HG03558 (cell line): Measurements from ENCODE around the gene ELMOD3.
"Not testable (repeated sequence)": the region's sequence is repeated elsewhere in the genome, so short reads cannot be mapped to it uniquely, and the experiment has no call there.

Source experiments
- ATAC-seq: cut with Tn5 transposase; IDR thresholded peaks from one replicate; pipeline ENCODE4 v1.9.1; 2021; ENCODE audit warnings: moderate number of reproducible peaks; ENCODE audit not compliant: unreplicated experiment; ENCODE audit errors: extremely low read depth

The ELMOD3 gene

GRCh38 chr2:85327822-85328617 lies 26.5 kb upstream of the ELMOD3 start, which contains the start of gene TGOLN2:
TSS of gene TGOLN2 (minus strand) at chr2:85327989. CDS start at chr2:85327962, 27 bp downstream.
- ATAC-seq: peak; percentile 54

GRCh38 chr2:85329181-85329651 lies 25.4 kb upstream of the ELMOD3 start:
- ATAC-seq: no peak

- not testable (repeated sequence) for ATAC-seq
Observed at GRCh38 chr2:85329701-85330100, 24.9 kb upstream of the ELMOD3 start.

GRCh38 chr2:85330839-85331636 lies 23.5 kb upstream of the ELMOD3 start:
- ATAC-seq: no peak

- not testable (repeated sequence) for ATAC-seq
Observed at GRCh38 chr2:85333877-85334276, 20.7 kb upstream of the ELMOD3 start.

GRCh38 chr2:85334928-85335327 lies 19.6 kb upstream of the ELMOD3 start:
- ATAC-seq: no peak

GRCh38 chr2:85340034-85340892 lies 14.3 kb upstream of the ELMOD3 start:
- no peak for ATAC-seq

GRCh38 chr2:85341269-85342029 lies 13.1 kb upstream of the ELMOD3 start:
- no peak for ATAC-seq

- ATAC-seq: no peak
Observed at GRCh38 chr2:85342156-85342555, 12.4 kb upstream of the ELMOD3 start.

- ATAC-seq: not testable (repeated sequence)
Observed at GRCh38 chr2:85343207-85343895, 11.2 kb upstream of the ELMOD3 start.

- no peak for ATAC-seq
Observed at GRCh38 chr2:85344356-85344954, 10.1 kb upstream of the ELMOD3 start.

GRCh38 chr2:85347599-85347998 lies 7.0 kb upstream of the ELMOD3 start:
- ATAC-seq: no peak

GRCh38 chr2:85353876-85354285 lies 688 bp upstream of the ELMOD3 start:
- no peak for ATAC-seq

GRCh38 chr2:85355073-85355410 lies 473 bp downstream of the ELMOD3 start:
- ATAC-seq: no peak

- no peak for ATAC-seq
Observed at GRCh38 chr2:85355521-85355920, 952 bp downstream of the ELMOD3 start.

- ATAC-seq: no peak
Observed at GRCh38 chr2:85356186-85356585, 1.6 kb downstream of the ELMOD3 start.

- ATAC-seq: no peak
Observed at GRCh38 chr2:85357736-85358135, 3.2 kb downstream of the ELMOD3 start.

- ATAC-seq: not testable (repeated sequence)
Observed at GRCh38 chr2:85362653-85363387, 8.3 kb downstream of the ELMOD3 start.
